Coronary artery (tissue), 2 donors: Measurements from ENCODE around the gene CCDC167.

Source experiments
- DNase-seq: peaks from one replicate; pipeline ENCODE4 v3.0.0-alpha.2; 2017; ENCODE audit warnings: low spot score
- H3K27ac ChIP-seq, 2 donors: fragments of 200-600 bp; sonication (generic); one replicate each; pipeline ENCODE4 v1.5.1; 2016 to 2019
- H3K4me3 ChIP-seq: fragments of 200-600 bp; sonication (generic); 2 replicates; pipeline ENCODE4 v1.5.1; 2016; ENCODE audit warnings: mild to moderate bottlenecking, moderate library complexity
- CTCF ChIP-seq: fragments of 200-600 bp; sonication (generic); IDR thresholded peaks from one replicate; pipeline ENCODE4 v1.5.1; 2019; ENCODE audit warnings: antibody characterized with exemption

Gene CCDC167

DNA sequence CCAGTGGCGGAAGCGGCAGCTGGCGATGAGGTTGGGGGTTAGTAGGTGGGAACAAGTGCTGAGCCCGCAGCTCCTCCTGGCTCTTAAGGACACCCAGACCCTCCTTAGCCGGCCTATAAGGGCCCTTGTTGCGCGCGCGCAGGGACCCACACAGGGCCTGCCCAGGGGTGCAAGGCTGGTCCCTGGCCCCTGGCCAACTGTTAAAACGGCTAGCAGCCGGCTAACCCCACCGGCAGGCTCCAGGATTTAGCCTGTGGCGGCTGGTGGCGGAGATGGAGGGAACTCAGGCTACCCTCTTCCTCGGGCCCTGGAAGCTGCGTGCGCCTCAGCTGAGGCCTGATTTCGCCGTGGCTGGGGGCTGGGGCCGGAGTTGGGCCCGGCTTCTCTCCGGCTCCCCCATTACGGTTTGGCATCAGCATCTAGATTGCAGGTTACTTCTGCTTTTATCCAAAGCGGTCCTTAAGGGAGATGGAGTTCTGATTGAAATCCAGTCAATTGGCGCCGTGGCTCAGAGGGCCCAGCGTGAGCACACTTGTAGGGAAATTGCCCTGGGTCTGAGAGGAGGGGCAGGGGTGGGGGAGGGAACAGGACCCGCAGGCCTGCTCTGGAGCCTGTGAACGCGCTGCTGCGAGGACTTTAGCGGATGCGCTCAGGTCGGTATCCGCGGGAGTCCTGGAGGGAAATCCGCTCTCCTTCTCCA is 36.9 kb upstream of the CCDC167 start:
- Histone ChIP-seq H3K4me3 (peak overlapping the region; percentile 64), H3K27ac (no peak overlapping the region)
- DNase-seq = no peak
- TF ChIP-seq CTCF = no peak

DNA sequence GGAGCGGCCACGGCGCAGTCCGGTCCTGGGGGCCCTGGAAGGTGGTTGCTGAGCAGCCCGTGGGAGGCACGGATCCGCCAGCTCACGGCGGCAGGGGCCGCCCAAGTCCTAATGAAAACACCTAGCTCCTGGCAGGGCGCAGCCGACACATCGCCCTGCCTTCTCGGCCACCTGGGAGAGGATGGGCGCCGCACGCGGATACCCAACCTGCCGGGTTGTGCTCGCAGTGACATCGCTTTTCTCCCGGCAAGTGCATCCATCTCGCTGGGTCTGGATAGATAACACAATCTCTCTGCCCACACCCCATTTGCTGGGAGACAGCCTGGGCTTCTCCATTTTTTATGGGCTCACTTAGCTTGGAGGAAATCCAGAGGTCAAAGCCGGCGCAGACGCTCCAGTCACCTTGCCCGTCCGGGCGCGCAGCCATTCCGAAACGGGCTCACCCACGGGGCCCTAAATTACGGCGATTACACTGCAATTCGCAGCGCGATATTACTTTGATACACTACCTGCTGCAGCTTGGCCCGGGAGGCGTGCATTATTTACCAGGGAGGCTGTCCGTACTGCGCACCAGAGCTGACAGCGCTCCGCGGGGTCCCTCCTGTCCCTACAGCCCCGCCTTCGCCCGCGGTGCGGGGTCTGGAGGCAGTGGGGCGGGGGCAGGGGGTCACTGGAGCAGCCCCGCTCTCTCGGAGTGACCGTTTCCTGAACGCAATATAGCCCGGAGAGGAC is 36.2 kb upstream of the CCDC167 start:
- TF ChIP-seq CTCF = no peak
- H3K4me3 ChIP-seq = peak overlapping the region; percentile 64
- H3K27ac ChIP-seq = no peak overlapping the region
- no peak for DNase-seq

- H3K27ac ChIP-seq = no peak overlapping the region
- H3K4me3 ChIP-seq = peak overlapping the region; percentile 64
- DNase-seq = no peak
- TF ChIP-seq CTCF = no peak
These were observed 35.7 kb upstream of the CCDC167 start for GRCh38 chr6:37535428-37535758.

DNA sequence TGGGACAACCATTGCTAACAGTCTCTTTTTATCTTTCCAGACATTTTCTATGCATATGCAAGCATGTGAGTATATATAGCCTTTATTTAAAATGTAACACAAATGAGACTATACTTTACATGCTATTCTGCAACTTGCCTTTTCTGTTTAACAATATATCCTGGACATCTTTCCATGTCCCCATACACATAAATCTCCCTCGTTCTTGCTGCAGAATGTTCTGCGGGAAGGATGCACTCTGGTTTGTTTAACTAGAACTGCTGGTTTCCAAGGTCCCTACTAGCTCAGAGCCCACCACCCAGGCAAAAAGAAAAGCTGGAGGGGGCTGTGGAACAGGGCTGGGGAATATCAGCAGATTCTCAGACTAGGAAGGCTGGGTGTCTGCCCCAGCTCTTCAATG is 35.2 kb upstream of the CCDC167 start:
- no peak for DNase-seq
- Histone ChIP-seq H3K27ac (no peak overlapping the region), H3K4me3 (no peak overlapping the region)
- TF ChIP-seq CTCF = no peak

- DNase-seq = no peak
- no peak for TF ChIP-seq CTCF
- Histone ChIP-seq H3K27ac (no peak overlapping the region), H3K4me3 (no peak overlapping the region)
These were observed 32.4 kb upstream of the CCDC167 start for GRCh38 chr6:37532122-37532521.

- no peak for DNase-seq
- TF ChIP-seq CTCF = no peak
- H3K4me3 ChIP-seq = no peak overlapping the region
- no peak overlapping the region for H3K27ac ChIP-seq
These were observed 31.8 kb upstream of the CCDC167 start for GRCh38 chr6:37531437-37532036.

- no peak for TF ChIP-seq CTCF
- no peak for DNase-seq
- Histone ChIP-seq H3K4me3 (no peak overlapping the region), H3K27ac (no peak overlapping the region)
These were observed 31.3 kb upstream of the CCDC167 start for GRCh38 chr6:37531026-37531425.
